Measurements from ENCODE around the gene RHO. TPM values are rescaled to one million over a fixed set of nuclear protein-coding genes. Genes with fewer than 3 reads are reported as not detected.
A peak's percentile ranks its signal among the peaks of the same experiment; 100 is the strongest.
"Not testable (repeated sequence)": the region's sequence is repeated elsewhere in the genome, so short reads cannot be mapped to it uniquely, and the experiment has no call there.

The RHO gene
- total RNA-seq, 1 experiment from 2014 or later = not detected

GRCh38 chr3:129543156-129543790, 14.8 kb downstream of the RHO start, which contains the start of gene H1-8:
Gene H1-8, plus strand, starts transcription at chr3:129543175. Its CDS starts 44 bp downstream, at chr3:129543219.
- DNase-seq (ENCODE audit: low read depth) = no peak

DNA sequence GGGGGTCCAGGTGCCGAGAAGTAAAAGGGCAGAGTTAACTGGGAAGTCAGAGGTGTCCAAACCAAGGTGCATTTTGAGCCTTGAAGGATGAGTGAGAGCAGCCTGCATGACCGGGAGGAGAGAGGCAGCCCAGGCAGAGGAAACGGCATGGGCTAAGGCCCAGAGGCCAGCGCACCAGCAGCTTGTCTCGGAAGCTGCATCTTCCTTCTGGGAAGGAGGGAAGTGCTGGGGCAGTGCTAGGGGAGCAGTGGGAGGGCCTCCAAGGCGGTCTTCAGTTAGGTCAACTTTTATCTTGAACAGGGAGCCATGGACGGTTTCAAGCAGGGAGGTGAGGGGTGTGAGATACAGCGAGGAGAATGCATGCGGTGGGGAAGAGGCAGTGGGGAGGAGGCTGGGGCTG, 15.6 kb downstream of the RHO start:
- no peak for DNase-seq (ENCODE audit: low read depth)

DNA sequence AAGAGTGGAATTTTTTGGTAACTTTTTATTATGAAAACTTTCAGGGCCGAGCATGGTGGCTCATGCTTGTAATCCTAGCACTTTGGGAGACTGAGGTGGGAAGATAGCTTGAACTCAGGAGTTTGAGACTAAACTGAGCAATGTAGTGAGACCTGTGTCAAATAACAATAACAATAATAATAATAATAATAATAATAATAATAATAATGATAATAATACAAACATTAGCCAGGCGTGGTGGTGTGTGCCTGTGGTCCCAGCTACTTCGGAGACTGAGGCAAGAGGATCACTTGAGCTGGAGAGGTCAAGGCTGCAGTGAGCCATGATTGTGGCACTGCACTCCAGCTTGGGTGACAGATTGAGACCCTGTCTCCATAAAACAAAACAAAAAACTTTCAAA, 17.5 kb downstream of the RHO start:
- not testable (repeated sequence) for DNase-seq (ENCODE audit: low read depth)

DNA sequence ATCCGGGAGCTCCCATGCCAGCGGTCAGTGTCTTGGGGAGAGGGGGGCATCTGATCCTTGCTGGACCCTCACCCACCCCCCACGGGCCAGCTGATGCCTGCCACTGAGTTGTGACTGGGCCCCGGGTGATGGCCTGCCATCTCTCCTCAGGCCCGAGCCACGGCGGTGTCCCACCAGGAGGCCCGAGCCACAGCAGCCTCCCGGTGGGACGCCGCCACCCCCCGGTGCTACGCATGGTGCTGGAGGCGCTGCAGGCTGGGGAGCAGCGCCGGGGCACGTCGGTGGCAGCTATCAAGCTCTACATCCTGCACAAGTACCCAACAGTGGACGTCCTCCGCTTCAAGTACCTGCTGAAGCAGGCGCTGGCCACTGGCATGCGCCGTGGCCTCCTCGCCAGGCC, 18.8 kb downstream of the RHO start:
- no peak for DNase-seq (ENCODE audit: low read depth)

- DNase-seq (ENCODE audit: low read depth) = no peak
These were observed 19.9 kb downstream of the RHO start for GRCh38 chr3:129548104-129548965.

GRCh38 chr3:129549006-129549800, 20.8 kb downstream of the RHO start:
- DNase-seq (ENCODE audit: low read depth) = peak; percentile 52

- no peak for DNase-seq (ENCODE audit: low read depth)
These were observed 21.4 kb downstream of the RHO start for GRCh38 chr3:129549805-129550204.

DNA sequence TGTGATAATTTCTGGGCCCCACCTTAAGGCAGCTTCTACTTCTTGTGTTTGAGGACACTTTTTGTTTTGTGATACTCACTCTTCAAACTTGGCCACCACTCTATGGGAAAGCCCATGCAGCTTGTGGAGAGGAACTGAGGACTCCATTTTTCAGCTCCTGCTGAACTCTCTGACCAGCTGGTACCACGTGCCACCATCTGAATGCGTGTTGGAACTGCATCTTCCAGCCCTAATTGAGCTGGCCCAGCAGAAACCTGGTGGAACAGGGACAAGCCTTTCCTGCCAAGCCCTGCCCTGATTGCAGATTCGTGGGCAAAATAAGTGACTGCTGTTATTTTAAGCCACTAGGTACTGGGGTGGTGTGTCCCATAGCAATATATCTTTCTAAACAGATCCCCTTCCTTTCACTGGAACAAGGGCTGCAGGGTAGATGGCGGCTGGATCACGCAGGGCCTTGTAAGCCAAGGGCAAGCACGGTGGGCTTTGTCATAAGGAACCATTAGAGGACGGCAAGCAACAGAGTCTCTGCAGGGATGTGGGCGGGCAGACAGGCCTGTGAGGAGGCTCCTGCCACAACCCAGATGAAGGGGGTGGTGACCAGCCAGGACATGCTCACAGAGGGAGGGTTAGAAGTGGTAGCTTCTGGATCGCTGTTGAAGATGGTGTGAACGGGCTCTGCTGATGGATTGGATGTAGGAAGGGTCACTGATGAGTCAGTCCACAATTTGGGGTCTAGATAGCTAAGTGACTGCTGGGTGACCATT, 24.0 kb downstream of the RHO start:
- DNase-seq (ENCODE audit: low read depth) = no peak

DNA sequence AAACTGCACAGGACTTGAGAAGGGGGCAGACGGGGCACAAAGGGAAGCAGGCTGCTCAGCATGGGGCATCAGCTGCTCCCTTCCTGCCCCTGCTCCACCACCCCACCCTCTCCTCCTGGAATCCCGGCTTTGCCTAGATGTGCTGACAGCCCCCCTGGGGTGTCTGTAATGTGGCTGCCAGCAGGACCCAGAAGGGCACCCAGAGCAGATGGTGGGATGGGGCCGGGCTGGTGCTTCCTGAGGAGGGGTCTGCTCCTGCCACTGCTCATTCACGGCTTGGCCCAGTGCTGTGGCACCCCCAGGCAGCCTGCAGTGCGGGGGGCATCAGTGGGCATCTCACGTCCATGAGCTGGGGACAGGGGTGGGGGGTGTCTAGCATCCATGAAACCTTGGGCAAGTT, 24.7 kb downstream of the RHO start:
- no peak for DNase-seq (ENCODE audit: low read depth)

- DNase-seq (ENCODE audit: low read depth) = no peak
These were observed 25.3 kb downstream of the RHO start for GRCh38 chr3:129553719-129554118.

- DNase-seq (ENCODE audit: low read depth) = no peak
These were observed 26.1 kb downstream of the RHO start for GRCh38 chr3:129554356-129555152.

GRCh38 chr3:129555153-129555550, 26.7 kb downstream of the RHO start:
- no peak for DNase-seq (ENCODE audit: low read depth)

- DNase-seq (ENCODE audit: low read depth) = no peak
These were observed 27.3 kb downstream of the RHO start for GRCh38 chr3:129555616-129556357.

DNA sequence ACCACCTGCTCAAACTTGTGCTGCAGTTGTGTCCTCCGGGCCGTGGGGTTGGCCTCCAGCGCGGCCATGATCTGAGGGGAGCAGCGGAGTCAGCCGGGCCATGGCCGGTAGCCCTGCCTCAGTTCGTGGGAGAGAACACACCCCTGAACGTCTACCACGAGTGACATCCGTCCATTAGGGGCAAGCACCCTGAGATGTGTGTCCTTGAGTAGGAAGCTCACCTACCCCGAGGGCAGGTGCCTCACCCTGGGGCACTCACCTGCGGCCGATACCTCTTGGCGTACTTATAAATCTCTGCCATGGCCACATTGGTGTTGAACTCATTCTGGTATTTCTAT, 27.9 kb downstream of the RHO start:
- DNase-seq (ENCODE audit: low read depth) = no peak

DNA sequence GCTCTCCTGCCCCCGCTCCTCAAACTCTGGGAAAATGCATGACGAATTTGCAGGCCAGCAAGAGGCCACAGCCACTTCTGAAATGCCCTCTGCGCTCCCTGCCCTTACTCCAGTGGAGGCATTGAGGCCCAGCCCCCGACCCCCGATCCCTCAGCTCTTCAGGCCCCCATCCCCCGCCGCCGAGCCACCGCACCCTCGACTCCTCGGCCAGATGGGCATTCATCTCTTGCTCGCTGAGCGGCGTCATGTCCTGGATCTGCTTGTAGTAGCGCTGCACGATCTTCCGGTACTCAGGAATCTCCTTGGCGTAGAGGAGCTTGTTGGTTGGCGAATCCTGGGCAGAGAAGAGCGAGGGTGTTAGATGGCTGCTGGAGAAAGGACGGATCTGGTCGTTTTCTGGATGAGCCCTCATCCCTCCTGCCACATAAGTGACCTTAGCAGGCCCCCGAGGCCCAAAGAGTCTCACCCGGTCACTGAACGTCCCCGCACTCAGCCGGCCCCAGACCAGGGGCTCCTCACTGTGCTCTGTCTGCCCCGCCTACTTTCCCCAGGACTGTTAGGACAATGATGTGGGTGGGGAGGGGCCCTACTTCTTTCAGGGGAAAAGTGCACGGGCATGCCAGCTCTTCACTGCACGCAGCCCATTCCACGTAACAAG, 28.6 kb downstream of the RHO start:
- no peak for DNase-seq (ENCODE audit: low read depth)

DNA sequence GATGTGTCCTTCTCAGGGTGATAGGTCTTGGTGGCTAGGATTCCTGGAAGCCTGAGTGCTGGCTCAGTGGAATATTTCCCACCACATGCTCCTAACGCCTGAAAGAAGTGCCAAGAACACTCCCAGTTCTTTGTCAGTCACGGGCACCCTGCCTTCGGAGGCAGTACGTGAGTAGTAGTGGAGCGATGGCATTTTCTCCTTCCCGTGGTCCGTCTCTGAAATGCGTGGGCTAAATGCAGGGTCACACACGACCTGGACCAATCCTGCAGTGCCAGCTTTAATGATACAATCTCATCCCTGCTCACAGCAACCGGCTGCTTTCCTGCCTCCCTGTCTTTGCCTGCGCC, 29.1 kb downstream of the RHO start:
- DNase-seq (ENCODE audit: low read depth) = no peak

- DNase-seq (ENCODE audit: low read depth) = peak; percentile 36
These were observed 29.8 kb downstream of the RHO start for GRCh38 chr3:129558081-129558771.

DNA sequence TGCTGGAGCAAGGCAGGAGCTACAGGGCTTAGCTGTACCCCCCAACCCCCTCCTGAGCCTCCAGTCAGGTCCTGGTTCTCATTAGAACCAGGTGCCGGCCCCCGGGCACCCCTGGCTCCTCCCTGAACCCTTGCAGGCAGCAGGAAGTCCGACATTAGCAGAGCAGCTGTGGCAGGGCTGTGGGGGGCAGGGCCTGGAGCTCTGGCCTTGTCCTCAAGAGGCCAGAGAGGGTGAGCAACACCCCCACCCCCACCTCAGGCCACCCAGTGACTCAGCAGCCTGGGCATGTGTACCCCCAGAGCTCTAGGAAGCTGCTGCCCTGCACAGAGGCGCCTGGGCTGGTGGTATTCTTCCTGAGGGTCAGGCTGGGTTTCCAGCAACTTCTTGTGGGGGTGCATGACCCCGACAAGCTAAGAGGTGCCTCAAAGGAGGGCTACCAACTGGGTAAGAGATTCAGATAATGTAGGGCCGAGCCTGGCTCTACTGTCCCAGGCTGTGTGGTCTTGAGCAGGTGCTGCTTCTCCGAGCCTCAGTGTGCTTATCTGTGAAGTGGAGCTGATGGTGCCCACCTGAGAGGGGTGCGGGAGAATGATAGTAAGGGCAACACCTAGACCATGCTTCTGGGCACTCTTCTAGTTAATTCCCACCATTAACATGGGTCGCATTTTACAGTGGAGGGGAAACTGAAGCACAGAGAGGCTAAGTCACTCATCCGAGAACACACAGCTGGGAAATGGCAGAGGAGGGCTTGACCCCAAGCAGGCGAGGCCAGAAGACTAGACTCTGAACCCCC, 30.5 kb downstream of the RHO start:
- DNase-seq (ENCODE audit: low read depth) = peak; percentile 67

Data from Daoy (cell line).